Testis (tissue), 3 donors: Measurements from ENCODE around the gene JSRP1. TPM values are rescaled to one million over a fixed set of nuclear protein-coding genes. Genes with fewer than 3 reads are reported as not detected.
"Not testable (repeated sequence)": the region's sequence is repeated elsewhere in the genome, so short reads cannot be mapped to it uniquely, and the experiment has no call there.

Experiments
- DNase-seq: peaks from one replicate; pipeline ENCODE4 v3.0.0-alpha.2; 2019
- H3K27ac ChIP-seq, 2 donors: fragments of 200-600 bp; sonication (generic); one replicate each; pipeline ENCODE4 v1.5.1; 2019
- H3K27me3 ChIP-seq: fragments of 200-600 bp; sonication (generic); one replicate; pipeline ENCODE4 v1.5.1; 2019
- H3K36me3 ChIP-seq: fragments of 200-600 bp; sonication (generic); one replicate; pipeline ENCODE4 v1.5.1; 2017; ENCODE audit warnings: low read depth; ENCODE audit errors: missing control alignments
- H3K4me1 ChIP-seq: fragments of 200-600 bp; sonication (generic); one replicate; pipeline ENCODE4 v1.5.1; 2019
- H3K4me3 ChIP-seq, 2 donors: fragments of 200-600 bp; sonication (generic); one replicate each; pipeline ENCODE4 v1.5.1; 2017 to 2019
- H3K9me3 ChIP-seq: fragments of 200-600 bp; sonication (generic); one replicate; pipeline ENCODE4 v1.5.1; 2017
- CTCF ChIP-seq, 3 experiments: fragments of 450-650 bp in 2 of 3; fragments of 200-600 bp in 1 of 3; sonication (generic) in 1 of 3; IDR thresholded peaks; one replicate each; pipeline ENCODE4 v1.5.1; 2016 to 2019; ENCODE audit warnings: antibody characterized with exemption in 3 of 3, mild to moderate bottlenecking in 2 of 3, moderate library complexity in 1 of 3
- POLR2A ChIP-seq: fragments of 450-650 bp; IDR thresholded peaks from one replicate; pipeline ENCODE4 v1.6.1; 2017; ENCODE audit warnings: antibody characterized with exemption, mild to moderate bottlenecking, moderate library complexity
- WGBS, 2 donors: methylation state at CpG; one replicate each; pipeline ENCODE4 v1.1.5; 2018; 5-methylcytosine and 5-hydroxymethylcytosine counted together
- intact Hi-C: fragments of 100-400 bp; cut with DNase I; formaldehyde crosslinking; loops from one replicate; pipeline ENCODE4 v1.15.1; 2023; ENCODE audit warnings: low total_unique reads
- polyA plus RNA-seq: library from polyadenylated mRNA; stranded (reverse); fragments of 350-450 nt; fragmentation: Illumina TruSeq; extraction: RNeasy Lipid Tissue Mini Kit (QIAGEN cat#74804); gene quantifications from one replicate; pipeline ENCODE4 v1.2.3, GENCODE V29; 2014; ENCODE audit warnings: low read depth, low replicate concordance; ENCODE audit not compliant: insufficient read depth
- total RNA-seq, 2 donors: library from RNA; depleted of rRNA; stranded (reverse); fragments of >200 nt; gene quantifications; one replicate each; pipeline ENCODE4 v1.2.3, GENCODE V29; 2016

JSRP1 gene
- total and polyA plus RNA-seq, 3 donors from 2014 or later, result 2.2 to 4.6 (median 2.6) TPM

- intact Hi-C loops, result no loop called here
- Histone ChIP-seq H3K27me3 (no peaks in the 10 kb centered on the region), H3K27ac (peak within 1 kb of the TSS; percentile 45 to 50), H3K4me1 (peaks cover 14% of the 10 kb centered on the region), H3K36me3 (no peaks in the 10 kb centered on the region), H3K9me3 (no peaks in the 10 kb centered on the region), H3K4me3 (peak within 1 kb of the TSS in 1 of 2 donors; percentile 15)
- DNase-seq, result peak; percentile 78
- WGBS, 2 donors, result 32 to 42% methylated on average over 34 to 40 of the region's 41 CpGs
- TF ChIP-seq POLR2A (no peak), CTCF (IDR thresholded peaks at IDR 0.05) (no peak)
These were observed 26.0 kb upstream of the JSRP1 start, which contains the start of gene PEAK3 for GRCh38 chr19:2282062-2282861. PEAK3 (minus strand) TSS chr19:2282175; CDS start chr19:2280931, 1,244 bp downstream.

GRCh38 chr19:2281265-2282061, 25.2 kb upstream of the JSRP1 start:
- 39 to 42% methylated on average over 10 to 12 of the region's 16 CpGs for WGBS, 2 donors

DNA sequence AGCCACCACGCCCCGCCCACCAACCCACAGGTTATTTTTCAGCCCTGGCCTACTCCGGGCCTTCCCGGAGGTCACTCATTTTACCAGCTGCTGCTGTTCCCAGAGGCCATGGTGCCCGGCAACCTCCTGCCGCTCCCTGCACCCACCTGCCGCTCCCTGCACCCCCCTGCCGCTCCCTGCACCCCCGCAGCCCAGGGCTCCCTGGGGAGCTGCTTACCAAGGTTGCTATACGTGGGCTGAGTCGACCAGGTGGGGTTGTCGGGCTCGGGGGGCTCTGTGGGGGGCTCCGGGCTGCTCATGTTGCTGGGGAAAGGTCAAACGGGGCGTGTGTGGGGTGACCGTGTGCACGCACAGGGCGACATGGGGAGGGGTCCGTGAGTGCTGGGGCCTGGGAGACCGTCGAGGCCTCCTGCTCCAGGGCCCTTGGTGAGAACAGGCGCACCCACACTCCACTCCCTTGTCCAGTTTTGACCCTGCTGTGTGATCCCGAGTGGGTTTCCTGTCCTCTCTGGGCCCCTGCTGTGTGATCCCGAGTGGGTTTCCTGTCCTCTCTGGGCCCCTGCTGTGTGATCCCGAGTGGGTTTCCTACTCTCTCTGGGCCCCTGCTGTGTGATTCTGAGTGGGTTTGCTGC, 24.5 kb upstream of the JSRP1 start:
- H3K27me3 ChIP-seq, result no peaks in the 10 kb centered on the region
- no peak overlapping the region for H3K27ac ChIP-seq
- H3K4me1 ChIP-seq, result peaks cover 29% of the 10 kb centered on the region
- DNase-seq, result no peak
- 78 to 79% methylated on average over 11 to 26 of the region's 26 CpGs for WGBS, 2 donors
- no peaks in the 10 kb centered on the region for H3K9me3 ChIP-seq
- intact Hi-C loops, result no loop called here
- no peaks in the 10 kb centered on the region for H3K36me3 ChIP-seq
- TF ChIP-seq CTCF (IDR thresholded peaks at IDR 0.05), result no peak
- TF ChIP-seq POLR2A, result no peak
- no peak overlapping the region for H3K4me3 ChIP-seq

More at GRCh38 chr19:2281265-2282061, 25.2 kb upstream of the JSRP1 start:
- H3K36me3 ChIP-seq, H3K9me3 ChIP-seq, intact Hi-C loops, DNase-seq, H3K27me3 ChIP-seq: not testable (repeated sequence)
- peaks cover 22% of the 10 kb centered on the region for H3K4me1 ChIP-seq
- H3K4me3 ChIP-seq, result peak overlapping the region in 1 of 2 donors; percentile 15
- H3K27ac ChIP-seq, result peak overlapping the region; percentile 9 to 45

- intact Hi-C loops, result loop anchor here (10.0 kb wide), 2 partner anchors 116 to 124 kb away; partner anchors contain the start of gene AP3D1
These were observed 22.4 kb upstream of the JSRP1 start for GRCh38 chr19:2278459-2279158.

More at GRCh38 chr19:2278459-2279158, 22.4 kb upstream of the JSRP1 start:
- Histone ChIP-seq H3K27me3 (no peaks in the 10 kb centered on the region), H3K4me1 (peaks cover 45% of the 10 kb centered on the region), H3K36me3 (no peaks in the 10 kb centered on the region), H3K9me3 (no peaks in the 10 kb centered on the region), H3K27ac (no peak overlapping the region), H3K4me3 (no peak overlapping the region)
- DNase-seq, result no peak
- 89 to 95% methylated on average over 9 to 33 of the region's 33 CpGs for WGBS, 2 donors
- no peak for TF ChIP-seq POLR2A
- no peak for TF ChIP-seq CTCF (IDR thresholded peaks at IDR 0.05)
